Limb (tissue), 2 donors: Measurements from ENCODE around the gene PLCZ1.
"Not testable (repeated sequence)": the region's sequence is repeated elsewhere in the genome, so short reads cannot be mapped to it uniquely, and the experiment has no call there.

Source experiments
- DNase-seq, 2 donors: peaks; one replicate each; pipeline ENCODE4 v3.0.0-alpha.2; 2016; ENCODE audit errors: extremely low spot score in 2 of 2

Gene PLCZ1

DNA sequence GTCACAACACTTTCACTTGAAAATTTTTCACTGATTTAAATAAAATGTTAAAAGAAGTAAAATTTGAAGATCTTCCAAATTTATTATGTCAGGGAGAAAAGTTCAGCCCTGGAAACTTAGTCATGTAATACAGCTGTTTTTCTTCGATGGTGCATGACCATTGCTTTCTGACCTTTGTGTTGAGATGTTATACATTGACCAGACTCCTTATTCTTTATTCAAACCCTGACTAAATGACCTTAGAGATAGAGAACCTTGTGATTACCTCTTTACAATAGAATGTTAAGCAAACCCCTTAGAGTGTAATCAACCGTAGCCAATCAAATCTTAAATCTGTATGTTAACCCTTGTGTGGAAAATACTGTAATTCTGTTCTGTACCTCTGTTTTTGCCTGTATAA lies 34.5 kb downstream of the PLCZ1 start:
- DNase-seq, result no peak

DNA sequence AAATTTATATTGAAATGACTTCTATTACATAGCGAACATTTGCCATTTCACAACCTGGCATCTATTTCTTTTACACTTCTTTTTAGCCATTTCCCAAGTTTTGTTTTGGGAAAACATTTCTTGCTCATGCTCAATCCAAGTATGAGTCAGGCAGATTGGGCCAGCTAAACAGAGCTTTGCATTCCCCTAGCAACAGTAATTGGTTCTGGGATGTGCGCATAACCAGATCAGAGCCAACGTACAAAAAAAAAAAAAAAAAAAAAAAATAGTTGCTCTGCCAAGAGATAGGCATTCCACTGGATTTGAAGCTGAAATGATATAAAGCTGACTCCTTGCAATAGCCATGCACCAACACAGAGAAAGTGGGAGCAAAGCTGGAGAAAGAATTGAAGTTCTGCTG lies 37.5 kb downstream of the PLCZ1 start:
- peak in 1 of 2 donors; percentile 4 for DNase-seq

DNA sequence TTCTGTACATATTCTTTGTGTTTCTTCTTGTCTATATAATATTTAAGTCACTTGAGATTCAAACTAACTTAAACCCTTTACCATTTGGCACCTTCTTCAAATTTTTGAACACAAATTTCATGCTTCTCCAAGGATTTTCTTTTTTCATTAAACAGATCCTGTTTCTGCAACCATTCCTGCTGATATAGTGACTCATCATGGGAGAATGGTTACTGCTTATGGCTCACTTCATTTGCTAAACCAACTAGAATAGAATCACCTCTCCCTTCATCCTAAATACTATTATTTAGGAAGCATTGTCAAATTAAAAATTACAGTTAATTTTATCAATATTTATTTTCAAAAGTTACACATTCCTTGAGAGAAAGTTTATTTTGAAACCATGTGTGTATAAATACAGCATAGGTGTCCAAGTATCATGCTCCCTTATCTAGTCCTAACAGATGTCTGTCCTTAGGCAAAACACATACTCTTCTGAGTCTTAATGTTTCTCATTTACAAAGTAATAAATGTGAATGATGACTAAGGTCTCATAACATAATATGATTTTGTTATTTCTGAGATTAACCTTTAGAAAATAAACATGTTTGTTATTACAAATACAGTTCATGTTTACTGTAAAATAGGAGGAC lies 40.7 kb downstream of the PLCZ1 start:
- DNase-seq, result no peak

DNA sequence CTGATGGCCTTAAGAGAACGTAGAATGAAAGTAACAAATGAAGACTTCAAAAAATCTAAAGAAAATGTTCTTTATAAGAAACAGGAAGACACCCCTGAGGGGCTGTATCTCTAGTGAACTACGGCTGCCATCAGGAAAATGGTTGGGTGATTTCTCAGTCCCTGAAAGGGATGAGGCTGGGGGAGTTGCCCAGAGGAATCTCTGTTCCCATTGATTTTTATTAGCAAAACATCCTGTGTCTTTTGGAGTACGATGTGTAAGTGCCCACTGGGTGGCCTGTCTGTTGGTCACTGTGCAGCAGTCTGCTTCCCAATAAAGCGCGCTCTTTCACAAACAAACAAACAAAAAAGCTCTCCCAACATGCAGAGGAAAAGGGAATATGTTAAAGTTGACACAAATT lies 43.8 kb downstream of the PLCZ1 start:
- DNase-seq, result not testable (repeated sequence)

DNA sequence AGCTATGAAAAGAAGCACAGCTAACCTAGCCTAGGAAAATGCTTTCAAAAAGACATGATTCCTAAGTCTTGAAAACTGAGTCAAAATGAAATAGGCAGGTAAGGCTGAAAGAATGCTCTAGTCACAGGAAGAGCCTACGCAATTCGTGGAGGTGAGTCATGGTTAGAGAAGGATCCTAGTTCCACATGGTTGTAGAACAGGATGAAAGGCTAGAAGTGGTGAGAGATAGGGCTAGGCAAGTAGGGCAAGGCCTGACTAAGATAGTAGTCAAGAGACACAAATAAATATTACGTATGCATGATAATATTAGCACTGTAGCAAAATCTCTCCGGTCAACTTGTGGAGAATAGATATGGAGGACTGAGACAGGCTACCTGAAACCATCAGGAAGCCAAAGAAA lies 47.2 kb downstream of the PLCZ1 start:
- DNase-seq, result no peak

DNA sequence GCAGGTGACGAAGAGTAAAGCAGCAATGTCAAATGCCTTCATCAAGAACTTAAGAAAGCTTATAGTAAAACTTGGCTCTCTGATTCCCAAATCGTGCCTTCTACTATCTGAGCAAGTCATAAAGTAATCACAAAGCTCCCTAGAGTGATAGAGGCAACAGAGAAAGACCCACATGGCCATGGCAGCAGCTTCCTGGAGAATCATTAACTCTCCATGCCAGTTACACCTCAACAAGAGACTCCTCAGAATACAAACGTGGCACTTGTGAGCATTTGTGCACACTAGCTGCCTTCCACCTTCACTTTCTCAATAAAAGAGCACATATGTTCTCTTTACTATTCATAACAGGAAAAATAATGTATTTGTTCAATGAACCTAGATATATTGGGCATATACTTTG lies 48.0 kb downstream of the PLCZ1 start:
- DNase-seq, result no peak

DNA sequence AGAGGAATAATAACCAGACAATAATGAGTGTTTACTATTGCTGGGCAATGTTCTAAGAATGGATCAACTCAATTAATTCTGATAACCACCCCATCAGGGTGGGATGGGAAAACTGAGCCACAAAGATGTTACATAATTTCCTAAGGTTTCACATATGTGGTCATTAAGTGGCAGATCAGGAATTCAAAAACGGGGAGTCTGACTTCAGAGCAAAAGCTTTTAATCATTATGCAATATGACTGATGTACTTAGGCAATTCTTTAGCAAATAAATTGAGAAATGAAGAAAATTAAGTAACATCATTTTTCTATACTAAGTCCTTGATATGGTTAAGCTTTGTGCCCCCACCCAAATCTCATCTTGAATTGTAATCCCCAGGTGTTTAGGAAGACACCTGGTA lies 53.4 kb downstream of the PLCZ1 start:
- no peak for DNase-seq

DNA sequence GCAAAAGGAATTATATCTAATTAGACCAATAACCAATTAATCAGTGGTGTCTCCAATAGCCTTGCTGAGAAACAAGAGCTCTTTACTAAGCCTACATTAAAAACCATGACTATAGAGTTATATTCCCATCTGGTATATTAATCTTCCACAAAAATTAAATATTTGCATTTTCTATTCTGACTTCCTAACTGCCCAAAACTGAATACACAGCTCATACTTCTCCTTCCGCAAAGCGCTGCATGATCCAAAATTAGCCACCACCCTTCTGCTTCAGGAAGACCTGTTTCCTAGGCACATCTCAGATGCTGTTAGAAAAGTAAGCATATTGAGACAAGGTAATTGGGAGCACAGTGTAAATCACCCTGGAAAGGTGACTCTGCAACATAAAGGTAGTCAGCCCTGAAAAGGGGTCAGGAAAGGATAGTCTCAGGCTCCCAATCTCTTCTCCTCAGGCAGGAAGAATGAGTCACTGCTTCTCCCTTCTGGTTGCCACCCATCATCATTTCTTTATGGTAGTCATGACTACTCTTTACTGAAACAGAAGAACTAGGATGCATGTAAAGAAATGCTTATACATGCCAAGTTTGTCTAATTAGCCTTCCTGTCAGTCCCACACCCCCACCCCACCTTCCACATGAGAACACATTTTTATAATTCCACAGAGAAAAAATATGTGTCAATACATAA lies 54.3 kb downstream of the PLCZ1 start:
- no peak for DNase-seq

DNA sequence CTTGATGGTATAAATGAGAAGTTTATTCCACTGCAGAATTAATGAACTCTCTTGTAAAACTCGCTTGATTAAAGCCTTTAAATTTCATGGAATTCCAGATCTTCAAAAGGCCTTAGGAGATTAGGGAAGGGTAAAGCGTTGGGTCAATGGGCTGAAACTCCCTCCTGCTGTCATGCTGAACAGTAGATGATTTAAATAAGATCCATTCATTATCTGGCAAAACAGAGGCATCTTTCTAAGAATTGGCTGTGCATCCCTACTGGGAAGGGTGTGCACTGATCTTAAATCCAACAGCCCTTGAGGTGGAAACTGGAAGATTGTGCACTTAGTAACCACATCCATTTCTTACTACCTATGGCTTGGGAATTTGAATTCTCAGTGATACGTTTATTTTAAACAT lies 56.0 kb downstream of the PLCZ1 start:
- no peak for DNase-seq

DNA sequence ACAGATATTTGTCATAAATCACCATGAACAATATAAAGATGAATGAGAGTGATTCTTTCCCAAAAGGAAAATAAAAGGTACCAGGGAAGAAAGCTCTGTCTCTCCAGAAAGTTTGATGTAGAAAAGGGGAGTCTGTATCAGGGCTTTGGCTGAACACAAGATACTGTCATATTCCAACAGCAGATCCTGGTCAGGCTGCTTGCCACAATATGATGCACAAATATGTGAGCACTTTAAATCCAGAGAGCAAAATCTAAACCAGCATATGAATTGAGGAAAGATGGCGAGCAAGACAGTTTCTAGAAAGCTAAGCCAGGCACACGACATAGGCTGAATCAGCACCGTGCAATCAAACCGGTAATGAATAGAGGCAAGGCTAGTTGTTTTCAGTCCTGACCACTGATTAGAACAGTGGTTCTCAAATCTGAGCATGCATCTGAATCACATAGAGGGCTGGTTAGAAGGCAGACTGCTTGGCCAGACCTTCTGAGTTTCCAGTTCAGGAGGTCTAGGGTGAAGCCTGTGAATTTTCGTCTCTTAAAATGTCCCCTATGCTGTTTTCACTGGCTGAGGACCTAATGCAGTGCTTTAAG lies 60.7 kb downstream of the PLCZ1 start:
- DNase-seq, result no peak

DNA sequence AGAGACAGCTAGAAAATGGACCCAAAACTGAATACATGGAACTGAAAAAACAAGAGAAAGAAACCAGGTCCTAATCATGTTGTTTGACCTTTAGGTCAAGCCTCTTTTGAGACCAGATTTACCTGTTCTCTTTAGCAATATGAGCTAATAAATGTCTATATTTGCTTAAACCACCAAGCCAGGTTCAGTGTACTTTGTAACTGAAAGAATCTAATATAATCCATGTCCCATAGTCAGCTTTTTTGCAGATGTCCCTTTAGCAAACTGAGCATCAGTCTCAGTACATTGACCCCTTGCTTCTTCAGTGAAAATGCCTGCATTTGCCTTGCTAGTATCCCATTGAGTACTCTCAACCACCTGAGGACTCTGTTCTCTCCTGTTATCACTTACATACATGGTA lies 61.7 kb downstream of the PLCZ1 start:
- DNase-seq, result no peak

DNA sequence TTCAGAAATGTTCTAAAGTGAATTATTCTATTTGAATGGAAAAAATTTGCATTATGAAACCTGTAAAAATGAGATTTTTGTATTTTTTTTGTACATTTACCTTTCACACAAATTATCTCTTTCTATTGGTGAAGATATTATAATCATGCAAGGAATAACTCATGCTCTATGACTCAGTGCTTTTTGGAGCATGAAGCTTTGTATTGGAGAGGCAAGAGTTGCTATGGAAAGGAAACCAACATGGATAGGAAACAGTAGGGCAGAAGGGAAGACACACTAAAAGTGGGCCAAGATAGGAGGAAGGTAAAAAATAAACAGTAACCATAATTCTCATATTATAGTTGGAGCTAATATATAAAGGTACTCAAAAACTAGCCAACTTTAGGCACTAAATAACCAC lies 79.0 kb downstream of the PLCZ1 start:
- DNase-seq, result no peak

DNA sequence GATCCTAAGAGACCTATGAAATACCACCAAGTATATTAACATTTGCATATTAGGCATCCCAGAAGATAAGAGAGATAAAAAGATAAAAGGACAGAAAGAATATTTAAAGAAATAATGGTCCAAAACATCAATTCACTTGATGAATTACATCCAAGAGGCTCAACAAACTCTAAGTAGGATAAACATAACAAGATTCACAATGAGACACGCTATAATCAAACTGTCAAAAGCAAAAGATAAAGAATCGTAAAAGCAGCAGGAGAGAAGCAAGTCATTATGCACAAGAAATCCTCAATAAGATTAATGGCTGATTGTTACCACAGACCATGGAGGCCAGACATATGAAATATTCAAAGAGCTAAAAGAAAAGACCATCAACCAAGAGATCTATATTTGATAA lies 79.6 kb downstream of the PLCZ1 start:
- no peak for DNase-seq

DNA sequence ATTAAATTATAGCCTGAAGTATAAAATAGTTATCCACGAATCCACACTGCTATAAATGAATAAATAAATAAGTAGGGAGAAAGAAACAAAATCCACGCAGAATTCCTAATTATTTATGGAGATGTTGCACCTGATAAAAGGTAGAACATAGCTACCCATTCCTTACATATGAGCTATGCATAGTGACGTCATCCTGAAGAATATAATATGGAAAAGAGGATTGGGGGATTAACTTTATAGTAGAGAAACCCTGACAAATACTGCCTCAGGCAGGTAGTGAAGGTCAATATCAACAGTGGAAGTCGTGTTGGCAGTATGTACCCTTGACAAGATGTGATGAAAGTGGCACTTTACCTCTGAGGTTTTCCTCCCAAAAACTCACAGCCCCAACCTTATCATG lies 82.5 kb downstream of the PLCZ1 start:
- DNase-seq, result no peak

DNA sequence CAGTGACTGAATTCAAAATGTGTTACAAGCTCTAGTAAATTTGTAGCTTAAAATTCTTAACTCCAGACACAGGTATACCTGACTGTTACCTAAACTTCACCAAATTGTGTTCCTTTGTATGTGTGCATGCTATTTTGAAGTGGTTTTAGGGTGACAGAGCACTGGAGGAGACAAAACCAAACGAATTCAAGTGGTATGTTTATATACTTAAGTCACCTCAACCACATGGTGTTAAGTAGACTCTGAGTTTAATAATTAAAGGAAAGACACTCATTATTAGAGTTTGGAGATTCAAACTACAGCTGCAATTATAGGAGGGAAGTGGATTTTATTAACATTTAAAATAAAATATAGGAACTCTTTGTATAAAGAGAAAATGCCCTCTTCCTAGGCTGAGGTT lies 84.3 kb downstream of the PLCZ1 start:
- DNase-seq, result no peak

DNA sequence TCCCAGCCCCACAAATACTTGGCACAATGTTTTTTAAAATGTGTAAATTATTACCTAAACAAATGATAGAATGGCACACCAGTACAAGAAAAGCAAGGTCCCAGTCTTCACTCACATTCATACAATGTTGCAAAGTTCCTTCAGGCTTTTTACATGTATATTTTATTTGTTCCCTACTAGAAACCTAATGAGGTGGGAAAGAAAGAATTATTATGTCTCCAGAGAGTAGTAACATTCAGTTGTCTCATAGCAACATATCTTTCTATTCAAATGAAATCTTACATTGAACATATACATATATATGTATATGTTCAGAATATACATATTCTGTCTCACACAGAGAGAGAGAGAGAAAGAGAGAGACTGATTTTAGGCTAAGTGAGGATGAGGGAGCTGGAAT lies 85.2 kb downstream of the PLCZ1 start:
- no peak for DNase-seq

DNA sequence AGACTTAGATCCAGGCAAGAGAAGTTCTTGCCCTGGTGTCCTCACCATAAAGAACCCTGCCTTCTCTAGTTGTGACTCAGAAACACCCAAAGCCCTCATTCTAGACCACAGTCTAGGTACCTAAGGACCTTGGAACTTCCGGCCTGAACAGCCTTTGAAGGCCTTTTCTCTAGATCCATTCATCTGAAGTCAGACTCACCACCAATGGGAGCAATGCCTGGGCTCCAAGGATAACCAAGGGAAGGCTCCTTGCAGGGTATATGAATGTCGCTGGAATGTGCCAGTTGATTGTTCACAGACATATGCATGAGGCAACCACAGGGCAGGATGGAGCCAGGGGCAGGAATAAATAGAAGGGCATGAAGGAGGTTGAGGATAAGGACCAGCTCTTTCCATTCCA lies 86.3 kb downstream of the PLCZ1 start:
- DNase-seq, result no peak

DNA sequence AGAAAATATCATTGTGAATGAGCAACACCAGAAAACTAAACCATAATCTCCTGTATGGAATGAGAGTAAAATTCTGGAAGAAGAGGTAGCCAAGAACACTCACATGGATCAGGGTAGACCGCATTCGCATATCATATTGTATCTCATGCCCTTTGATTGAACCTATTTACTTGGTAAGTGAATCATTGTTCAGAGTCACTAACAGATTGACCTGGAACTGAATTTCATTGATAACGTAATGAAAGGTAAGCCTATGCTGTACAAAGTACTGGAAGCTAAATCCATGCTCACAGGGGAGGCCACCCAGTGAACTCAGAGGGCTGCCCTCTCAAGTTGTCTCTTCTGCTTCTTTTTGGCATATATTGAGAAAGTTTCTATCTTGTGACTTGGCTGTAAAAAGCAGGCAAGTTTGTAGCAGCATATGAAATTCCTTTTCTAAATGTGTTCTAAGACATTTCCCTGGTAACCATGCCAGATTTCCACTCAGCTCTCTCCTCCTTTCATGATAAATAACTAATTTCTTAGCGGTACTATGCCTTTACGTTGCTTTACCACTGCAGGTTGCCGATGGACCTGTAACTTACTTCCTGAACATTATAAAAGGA lies 91.4 kb downstream of the PLCZ1 start:
- no peak for DNase-seq

DNA sequence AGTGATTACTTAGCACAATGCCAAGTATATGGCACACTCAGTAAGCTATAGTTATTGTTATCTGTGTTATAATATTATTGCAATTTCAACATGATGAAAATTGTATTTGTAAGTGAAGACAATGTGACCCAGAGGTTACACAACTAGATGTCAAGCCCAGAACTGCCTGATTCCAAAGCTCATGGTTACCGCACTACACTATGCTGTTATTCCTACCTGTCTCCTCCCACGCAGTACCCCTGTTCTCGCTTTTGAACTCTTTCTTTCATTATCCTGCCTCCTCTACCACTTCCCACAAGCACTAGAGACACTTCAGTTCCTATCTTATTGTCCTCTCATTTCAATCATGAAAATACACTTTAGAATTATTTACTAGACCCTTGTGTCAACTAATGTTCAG lies 93.2 kb downstream of the PLCZ1 start:
- no peak for DNase-seq

DNA sequence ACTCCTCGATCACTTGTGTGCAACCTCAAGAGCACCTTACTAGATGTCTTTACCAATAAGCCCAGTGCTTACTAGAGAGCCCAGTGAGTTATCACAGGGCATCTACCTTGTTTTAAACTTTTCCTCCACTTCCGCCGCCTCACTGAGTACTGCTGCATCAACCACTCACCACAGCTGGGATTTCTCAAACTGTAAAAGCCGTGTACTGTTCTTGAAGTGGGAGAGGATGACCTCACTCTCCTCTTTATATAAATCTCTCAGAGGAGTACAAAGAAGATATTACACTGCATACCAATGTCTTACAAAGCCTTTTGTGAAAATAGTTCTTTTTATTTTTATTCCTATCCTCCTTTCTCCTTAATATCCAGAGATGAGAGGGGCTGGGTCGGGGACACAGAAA lies 94.1 kb downstream of the PLCZ1 start:
- peak in 1 of 2 donors; percentile 27 for DNase-seq

DNA sequence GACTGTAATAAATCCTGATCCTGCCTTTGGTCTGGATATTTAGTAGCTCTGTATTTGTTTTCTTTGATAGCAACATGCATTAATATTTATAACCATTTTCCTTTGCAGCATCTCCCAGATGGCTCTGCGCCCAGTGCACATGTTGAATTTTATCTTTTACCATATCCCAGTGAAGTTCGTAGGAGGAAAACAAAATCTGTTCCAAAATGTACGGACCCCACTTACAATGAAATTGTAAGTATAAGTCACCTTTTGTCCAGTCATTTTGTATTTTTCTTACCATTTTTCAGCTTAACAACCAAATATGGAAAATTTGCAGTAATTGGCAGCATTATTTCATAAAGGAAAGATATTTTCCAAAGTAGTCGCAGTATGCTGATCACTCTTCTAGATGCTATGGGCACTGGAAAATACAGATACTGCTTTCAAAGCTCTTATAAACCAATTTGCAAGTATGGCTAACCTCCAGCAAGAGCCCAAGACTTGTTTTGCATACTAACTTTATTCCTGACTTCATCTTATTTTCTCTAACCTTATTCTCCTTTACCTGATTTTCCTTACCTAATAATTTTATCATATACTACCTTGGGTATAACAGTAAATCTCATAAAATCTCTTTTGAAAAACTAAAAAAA lies 97.4 kb downstream of the PLCZ1 start:
- peak in 1 of 2 donors; percentile 10 for DNase-seq

DNA sequence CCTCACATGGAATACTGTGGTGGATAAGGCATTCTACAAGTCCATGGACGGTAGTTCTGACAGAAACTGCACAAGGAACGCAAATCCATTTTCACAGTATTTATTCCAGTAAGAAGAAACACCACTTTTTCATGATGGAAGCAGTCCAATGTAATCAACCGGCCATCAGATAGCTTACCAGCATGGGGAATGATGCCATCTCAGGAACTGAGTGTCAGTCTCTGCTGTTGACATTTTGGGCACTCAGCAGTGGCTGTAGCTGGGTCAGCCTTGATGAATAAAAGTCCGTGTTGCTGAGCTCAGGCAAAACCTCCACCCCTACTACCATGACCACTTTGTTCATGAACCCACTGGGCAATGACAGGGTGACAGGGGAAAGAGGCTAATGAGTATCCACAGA lies 103.4 kb downstream of the PLCZ1 start:
- no peak for DNase-seq
